GM10266 (cell line): ENCODE data around the gene TRAF3IP3.
A peak's percentile ranks its signal among the peaks of the same experiment; 100 is the strongest.

Experiments
- DNase-seq: peaks from one replicate; pipeline ENCODE4 v3.0.0; 2012; ENCODE audit errors: extremely low spot score
- TF ChIP-seq, protein P1 (sequence below): IDR thresholded peaks from 2 replicates; pipeline ENCODE4 v1.5.1; 2012; ENCODE audit warnings: mild to moderate bottlenecking, low read depth; ENCODE audit not compliant: control insufficient read depth, insufficient read depth; ENCODE audit errors: missing control alignments

TRAF3IP3 gene

DNA sequence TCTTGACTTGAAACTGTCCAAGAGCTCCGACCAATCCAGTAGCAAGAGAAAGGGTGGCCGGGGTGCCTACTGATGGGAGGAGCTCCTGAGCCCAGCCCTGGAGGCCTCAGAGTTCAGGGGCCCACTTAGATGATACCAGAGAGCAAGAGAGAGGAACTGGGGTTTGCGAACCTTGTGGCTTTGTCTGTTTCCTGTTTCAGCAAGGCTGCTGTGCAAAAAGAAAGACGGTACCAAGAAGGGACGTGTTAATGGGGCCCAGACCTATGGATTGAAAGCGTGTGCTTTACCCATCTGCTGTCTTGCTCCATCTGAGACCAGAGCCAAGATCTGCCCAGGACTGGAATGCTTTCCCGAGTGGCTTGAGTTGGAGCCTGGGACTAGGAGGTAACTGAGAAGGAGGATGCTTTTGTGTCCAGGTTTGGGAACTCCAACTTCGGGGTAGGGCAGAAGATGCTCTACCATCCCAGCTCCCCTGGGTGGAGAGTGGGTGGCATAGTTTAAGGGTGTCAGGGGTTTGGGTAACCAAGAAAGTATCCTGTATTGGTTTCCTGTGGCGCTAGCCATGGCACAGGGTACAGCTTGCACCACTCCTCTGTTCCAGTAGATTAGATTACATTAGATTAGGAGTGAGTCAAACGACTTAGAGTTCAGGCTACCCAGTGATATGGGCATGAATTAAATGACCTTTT, at the start of gene TRAF3IP3:
TRAF3IP3 (plus strand) TSS at position 128 of the 689 bp plus-strand sequence. CDS start 3,987 bp downstream, outside the sequence.
- TF ChIP-seq, protein P1, sequence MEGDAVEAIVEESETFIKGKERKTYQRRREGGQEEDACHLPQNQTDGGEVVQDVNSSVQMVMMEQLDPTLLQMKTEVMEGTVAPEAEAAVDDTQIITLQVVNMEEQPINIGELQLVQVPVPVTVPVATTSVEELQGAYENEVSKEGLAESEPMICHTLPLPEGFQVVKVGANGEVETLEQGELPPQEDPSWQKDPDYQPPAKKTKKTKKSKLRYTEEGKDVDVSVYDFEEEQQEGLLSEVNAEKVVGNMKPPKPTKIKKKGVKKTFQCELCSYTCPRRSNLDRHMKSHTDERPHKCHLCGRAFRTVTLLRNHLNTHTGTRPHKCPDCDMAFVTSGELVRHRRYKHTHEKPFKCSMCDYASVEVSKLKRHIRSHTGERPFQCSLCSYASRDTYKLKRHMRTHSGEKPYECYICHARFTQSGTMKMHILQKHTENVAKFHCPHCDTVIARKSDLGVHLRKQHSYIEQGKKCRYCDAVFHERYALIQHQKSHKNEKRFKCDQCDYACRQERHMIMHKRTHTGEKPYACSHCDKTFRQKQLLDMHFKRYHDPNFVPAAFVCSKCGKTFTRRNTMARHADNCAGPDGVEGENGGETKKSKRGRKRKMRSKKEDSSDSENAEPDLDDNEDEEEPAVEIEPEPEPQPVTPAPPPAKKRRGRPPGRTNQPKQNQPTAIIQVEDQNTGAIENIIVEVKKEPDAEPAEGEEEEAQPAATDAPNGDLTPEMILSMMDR: no peak
- DNase-seq: peak; percentile 69

- no peak for DNase-seq
- TF ChIP-seq, protein P1: no peak
These were observed 49.2 kb upstream of the TRAF3IP3 start for GRCh38 chr1:209706622-209707021.

DNA sequence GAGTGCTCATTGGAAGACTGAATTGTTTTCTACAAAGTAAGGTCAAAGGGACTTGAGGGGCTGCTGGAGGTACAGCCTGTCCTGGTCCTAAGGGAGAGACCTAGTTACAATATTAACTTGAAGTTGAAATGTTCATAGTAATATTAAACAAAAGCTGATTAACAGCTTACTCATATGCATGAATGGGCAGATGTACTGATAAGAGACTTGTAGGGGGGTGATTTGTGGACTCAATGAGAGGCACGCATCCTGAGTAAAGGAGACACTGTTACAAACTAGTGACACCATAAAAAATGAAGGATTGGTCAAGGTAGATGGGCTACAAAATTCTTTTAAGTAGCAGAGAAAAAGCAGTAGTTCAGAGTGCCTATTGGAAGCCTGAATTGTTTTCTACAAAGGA, 48.5 kb upstream of the TRAF3IP3 start:
- TF ChIP-seq, protein P1: no peak
- DNase-seq: no peak

- TF ChIP-seq, protein P1: no peak
- DNase-seq: no peak
These were observed 47.6 kb upstream of the TRAF3IP3 start for GRCh38 chr1:209708297-209708696.

GRCh38 chr1:209710093-209710492, 45.8 kb upstream of the TRAF3IP3 start:
- TF ChIP-seq, protein P1: no peak
- peak; percentile 15 for DNase-seq

- no peak for DNase-seq
- TF ChIP-seq, protein P1: no peak
These were observed 45.0 kb upstream of the TRAF3IP3 start for GRCh38 chr1:209710847-209711246.

DNA sequence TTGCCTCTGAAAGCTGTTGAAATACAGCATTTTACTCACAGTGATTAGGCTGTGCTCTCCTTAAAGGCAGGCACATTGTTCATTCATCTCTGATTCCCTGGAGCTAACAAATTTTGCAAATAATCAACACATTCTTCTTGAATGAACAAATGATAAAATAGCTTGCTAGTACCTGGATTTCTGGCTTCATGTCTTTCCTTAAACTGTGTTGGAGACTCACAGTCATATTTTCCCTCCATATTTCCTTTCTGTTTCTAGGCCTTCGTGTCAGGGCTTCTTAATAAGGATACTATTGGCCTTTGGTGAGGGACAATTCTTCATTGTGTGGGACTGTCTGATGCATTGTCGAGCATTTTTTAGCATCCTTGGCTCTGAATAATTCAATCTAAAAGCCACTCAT, 41.5 kb upstream of the TRAF3IP3 start:
- TF ChIP-seq, protein P1: no peak
- DNase-seq: no peak
